Measurements from ENCODE around the gene SMIM29. TPM values are rescaled to one million over a fixed set of nuclear protein-coding genes. Genes with fewer than 3 reads are reported as not detected.
"Not testable (repeated sequence)": the region's sequence is repeated elsewhere in the genome, so short reads cannot be mapped to it uniquely, and the experiment has no call there.

The SMIM29 gene
- total and polyA plus RNA-seq, 2 donors: 4.2 to 44.9 TPM

- H3K36me3 ChIP-seq (ENCODE audit: insufficient read depth): no peaks in the 10 kb centered on the region
- H3K27ac ChIP-seq (ENCODE audit: low read depth): no peak overlapping the region
- H3K4me1 ChIP-seq (ENCODE audit: insufficient read depth): no peaks in the 10 kb centered on the region
- WGBS: 95% methylated on average over 5 of the region's 5 CpGs
- H3K4me3 ChIP-seq (ENCODE audit: low read depth, low read length): no peak overlapping the region
- no peak for DNase-seq (ENCODE audit: extremely low spot score)
Measured at GRCh38 chr6:34276191-34276590, 27.4 kb upstream of the SMIM29 start.

GRCh38 chr6:34275128-34275804 is 26.5 kb upstream of the SMIM29 start:
- WGBS: 93% methylated on average over 3 of the region's 3 CpGs
- no peak overlapping the region for H3K27ac ChIP-seq (ENCODE audit: low read depth)
- no peak for DNase-seq (ENCODE audit: extremely low spot score)
- no peaks in the 10 kb centered on the region for H3K4me1 ChIP-seq (ENCODE audit: insufficient read depth)
- no peak overlapping the region for H3K4me3 ChIP-seq (ENCODE audit: low read depth, low read length)
- no peaks in the 10 kb centered on the region for H3K36me3 ChIP-seq (ENCODE audit: insufficient read depth)

- Histone ChIP-seq H3K36me3 (ENCODE audit: insufficient read depth) (no peaks in the 10 kb centered on the region), H3K27ac (ENCODE audit: low read depth) (no peak overlapping the region), H3K4me1 (ENCODE audit: insufficient read depth) (no peaks in the 10 kb centered on the region), H3K4me3 (ENCODE audit: low read depth, low read length) (no peak overlapping the region)
- no peak for DNase-seq (ENCODE audit: extremely low spot score)
- WGBS: 91% methylated on average over 1 of the region's 1 CpG
Measured at GRCh38 chr6:34274129-34274528, 25.3 kb upstream of the SMIM29 start.

- H3K27ac ChIP-seq (ENCODE audit: low read depth): no peak overlapping the region
- no peak overlapping the region for H3K4me3 ChIP-seq (ENCODE audit: low read depth, low read length)
- no peak for DNase-seq (ENCODE audit: extremely low spot score)
- 64% methylated on average over 3 of the region's 3 CpGs for WGBS
- H3K4me1 ChIP-seq (ENCODE audit: insufficient read depth): no peaks in the 10 kb centered on the region
- H3K36me3 ChIP-seq (ENCODE audit: insufficient read depth): no peaks in the 10 kb centered on the region
Measured at GRCh38 chr6:34273242-34273805, 24.5 kb upstream of the SMIM29 start.

GRCh38 chr6:34272013-34272926 is 23.5 kb upstream of the SMIM29 start:
- no peak for DNase-seq (ENCODE audit: extremely low spot score)
- Histone ChIP-seq H3K4me3 (ENCODE audit: low read depth, low read length) (no peak overlapping the region), H3K27ac (ENCODE audit: low read depth) (no peak overlapping the region), H3K4me1 (ENCODE audit: insufficient read depth) (no peaks in the 10 kb centered on the region), H3K36me3 (ENCODE audit: insufficient read depth) (no peaks in the 10 kb centered on the region)
- WGBS: 84% methylated on average over 13 of the region's 13 CpGs

GRCh38 chr6:34269658-34270341 is 21.0 kb upstream of the SMIM29 start:
- not testable (repeated sequence) for DNase-seq (ENCODE audit: extremely low spot score); H3K36me3 ChIP-seq (ENCODE audit: insufficient read depth); H3K4me3 ChIP-seq (ENCODE audit: low read depth, low read length); H3K4me1 ChIP-seq (ENCODE audit: insufficient read depth); H3K27ac ChIP-seq (ENCODE audit: low read depth)
- WGBS: 82% methylated on average over 17 of the region's 17 CpGs

- H3K27ac ChIP-seq (ENCODE audit: low read depth); H3K4me1 ChIP-seq (ENCODE audit: insufficient read depth); H3K36me3 ChIP-seq (ENCODE audit: insufficient read depth); H3K4me3 ChIP-seq (ENCODE audit: low read depth, low read length); DNase-seq (ENCODE audit: extremely low spot score): not testable (repeated sequence)
- 96% methylated on average over 22 of the region's 25 CpGs for WGBS
Measured at GRCh38 chr6:34269132-34269531, 20.3 kb upstream of the SMIM29 start.

- Histone ChIP-seq H3K4me3 (ENCODE audit: low read depth, low read length) (no peak overlapping the region), H3K27ac (ENCODE audit: low read depth) (no peak overlapping the region), H3K4me1 (ENCODE audit: insufficient read depth) (no peaks in the 10 kb centered on the region), H3K36me3 (ENCODE audit: insufficient read depth) (no peaks in the 10 kb centered on the region)
- DNase-seq (ENCODE audit: extremely low spot score): no peak
- 98% methylated on average over 2 of the region's 2 CpGs for WGBS
Measured at GRCh38 chr6:34267746-34268145, 18.9 kb upstream of the SMIM29 start.

- WGBS: 78% methylated on average over 23 of the region's 23 CpGs
- H3K4me1 ChIP-seq (ENCODE audit: insufficient read depth); DNase-seq (ENCODE audit: extremely low spot score); H3K4me3 ChIP-seq (ENCODE audit: low read depth, low read length); H3K27ac ChIP-seq (ENCODE audit: low read depth); H3K36me3 ChIP-seq (ENCODE audit: insufficient read depth): not testable (repeated sequence)
Measured at GRCh38 chr6:34263484-34263883, 14.7 kb upstream of the SMIM29 start.

GRCh38 chr6:34260576-34261267 is 11.9 kb upstream of the SMIM29 start:
- 83% methylated on average over 17 of the region's 17 CpGs for WGBS
- H3K4me1 ChIP-seq (ENCODE audit: insufficient read depth): no peaks in the 10 kb centered on the region
- H3K36me3 ChIP-seq (ENCODE audit: insufficient read depth): no peaks in the 10 kb centered on the region
- H3K4me3 ChIP-seq (ENCODE audit: low read depth, low read length): no peak overlapping the region
- no peak for DNase-seq (ENCODE audit: extremely low spot score)
- no peak overlapping the region for H3K27ac ChIP-seq (ENCODE audit: low read depth)

- Histone ChIP-seq H3K36me3 (ENCODE audit: insufficient read depth) (no peaks in the 10 kb centered on the region), H3K4me1 (ENCODE audit: insufficient read depth) (no peaks in the 10 kb centered on the region), H3K27ac (ENCODE audit: low read depth) (no peak overlapping the region), H3K4me3 (ENCODE audit: low read depth, low read length) (no peak overlapping the region)
- 90% methylated on average over 6 of the region's 6 CpGs for WGBS
- no peak for DNase-seq (ENCODE audit: extremely low spot score)
Measured at GRCh38 chr6:34259529-34260069, 10.8 kb upstream of the SMIM29 start.

- 58% methylated on average over 2 of the region's 2 CpGs for WGBS
- H3K27ac ChIP-seq (ENCODE audit: low read depth); DNase-seq (ENCODE audit: extremely low spot score); H3K36me3 ChIP-seq (ENCODE audit: insufficient read depth); H3K4me3 ChIP-seq (ENCODE audit: low read depth, low read length); H3K4me1 ChIP-seq (ENCODE audit: insufficient read depth): not testable (repeated sequence)
Measured at GRCh38 chr6:34252395-34252794, 3.6 kb upstream of the SMIM29 start.

Measured in urinary bladder (tissue), 4 donors.